Sigmoid colon (tissue), 7 donors: ENCODE results near the gene AHSP. TPM values are rescaled to one million over a fixed set of nuclear protein-coding genes. Genes with fewer than 3 reads are reported as not detected.
"Not testable (repeated sequence)": the region's sequence is repeated elsewhere in the genome, so short reads cannot be mapped to it uniquely, and the experiment has no call there.

Experiments
- DNase-seq: peaks from one replicate; pipeline ENCODE4 v3.0.0-alpha.2; 2019
- H3K27ac ChIP-seq, 4 donors: fragments of 200-600 bp; sonication (generic); one replicate each; pipeline ENCODE4 v1.5.1; 2016 to 2019; ENCODE audit warnings: mild to moderate bottlenecking in 1 of 4
- H3K27me3 ChIP-seq, 3 donors: fragments of 200-600 bp; sonication (generic); one replicate each; pipeline ENCODE4 v1.5.1; 2019; ENCODE audit warnings: mild to moderate bottlenecking in 1 of 3
- H3K36me3 ChIP-seq, 4 donors: fragments of 200-600 bp; sonication (generic); one replicate each; pipeline ENCODE4 v1.5.1; 2016 to 2019
- H3K4me1 ChIP-seq, 4 donors: fragments of 200-600 bp; sonication (generic); one replicate each; pipeline ENCODE4 v1.5.1; 2017 to 2019
- H3K4me3 ChIP-seq, 4 donors: fragments of 200-600 bp; sonication (generic); one replicate each; pipeline ENCODE4 v1.5.1; 2017 to 2019; ENCODE audit warnings: mild to moderate bottlenecking in 2 of 4, moderate library complexity in 1 of 4
- H3K9me3 ChIP-seq, 4 donors: fragments of 200-600 bp in 3 of 4; sonication (generic) in 3 of 4; one replicate each; pipeline versions ENCODE4 v1.5.1 to v1.6.1; 2013 to 2019
- CTCF ChIP-seq, 4 experiments: fragments of 450-650 bp in 3 of 4; fragments of 200-600 bp in 1 of 4; IDR thresholded peaks; one replicate each; pipeline ENCODE4 v1.5.1; 2016 to 2019; ENCODE audit warnings: antibody characterized with exemption in 4 of 4, mild to moderate bottlenecking in 3 of 4, moderate library complexity in 2 of 4
- EP300 ChIP-seq, 4 donors: sonication (generic); formaldehyde crosslinking; IDR thresholded peaks; one replicate each; pipeline ENCODE4 v1.6.1; 2017; ENCODE audit warnings: antibody characterized with exemption in 4 of 4
- POLR2A ChIP-seq, 2 donors: fragments of 450-650 bp; IDR thresholded peaks; one replicate each; pipeline ENCODE4 v1.6.1; 2016; ENCODE audit warnings: antibody characterized with exemption in 2 of 2, mild to moderate bottlenecking in 2 of 2, moderate library complexity in 2 of 2
- POLR2AphosphoS5 ChIP-seq, 4 donors: sonication (generic); formaldehyde crosslinking; IDR thresholded peaks; one replicate each; pipeline ENCODE4 v1.6.1; 2017; ENCODE audit warnings: antibody characterized with exemption in 4 of 4
- WGBS, 2 donors: extraction: QIAGEN DNeasy Blood & Tissue Kit; methylation state at CpG; one replicate each; pipeline ENCODE4 v1.1.7; 2013; 5-methylcytosine and 5-hydroxymethylcytosine counted together
- intact Hi-C: fragments of 100-400 bp; cut with DNase I; formaldehyde crosslinking; loops from one replicate; pipeline ENCODE4 v1.15.1; 2023
- polyA plus RNA-seq, 3 donors: library from polyadenylated mRNA; stranded (reverse); fragments of 200-250 nt; gene quantifications; one replicate each; pipeline ENCODE4 v1.2.3, GENCODE V29; 2013
- total RNA-seq, 4 donors: library from RNA; depleted of rRNA; stranded (reverse); fragments of >200 nt; gene quantifications; one replicate each; pipeline ENCODE4 v1.1.0, GENCODE V29; 2016
- donor health status: healthy with polysubstance abuse.
- donor health status: Bipolar disorder and iron deficiency.
- donor health status: healthy.

AHSP gene
- total and polyA plus RNA-seq, 7 donors: not detected

- intact Hi-C loops: no loop called here
- H3K27me3 ChIP-seq: peaks cover 17 to 33% (median 29%) of the 10 kb centered on the region in 3 donors
- no peak within 1 kb of the TSS for H3K27ac ChIP-seq
- 91% methylated on average over 4 of the region's 4 CpGs for WGBS, 2 donors
- TF ChIP-seq CTCF (IDR thresholded peaks at IDR 0.05) (no peak), POLR2AphosphoS5 (IDR thresholded peaks at IDR 0.05) (no peak), POLR2A (IDR thresholded peaks at IDR 0.05) (no peak), EP300 (IDR thresholded peaks at IDR 0.05) (no peak)
- DNase-seq: no peak
- peaks cover 0 to 25% (median 17%) of the 10 kb centered on the region in 4 donors for H3K4me1 ChIP-seq
- H3K4me3 ChIP-seq: no peak within 1 kb of the TSS
- peaks cover under 1 to 11% (median 2%) of the 10 kb centered on the region in 4 donors for H3K36me3 ChIP-seq
- peaks cover 0 to 3% (median 0%) of the 10 kb centered on the region in 4 donors for H3K9me3 ChIP-seq
Measured at GRCh38 chr16:31483081-31483480, 44.6 kb upstream of the AHSP start, which contains the start of gene SLC5A2. Gene SLC5A2 (plus strand): TSS chr16:31483123. CDS start chr16:31483137, 14 bp downstream.

GRCh38 chr16:31484048-31484447 lies 43.7 kb upstream of the AHSP start:
- intact Hi-C loops, H3K36me3 ChIP-seq, H3K4me3 ChIP-seq, DNase-seq, H3K27ac ChIP-seq, H3K9me3 ChIP-seq: not testable (repeated sequence)
- Histone ChIP-seq H3K4me1 (peaks cover 0 to 33% (median 27%) of the 10 kb centered on the region in 4 donors), H3K27me3 (peaks cover 23 to 41% (median 33%) of the 10 kb centered on the region in 3 donors)
- 89 to 92% methylated on average over 4 of the region's 4 CpGs for WGBS, 2 donors

GRCh38 chr16:31484491-31485171 lies 43.1 kb upstream of the AHSP start:
- no peak for DNase-seq
- H3K27ac ChIP-seq: no peak overlapping the region
- TF ChIP-seq POLR2A (IDR thresholded peaks at IDR 0.05) (no peak), POLR2AphosphoS5 (IDR thresholded peaks at IDR 0.05) (no peak), EP300 (IDR thresholded peaks at IDR 0.05) (no peak)
- peaks cover 23 to 41% (median 33%) of the 10 kb centered on the region in 3 donors for H3K27me3 ChIP-seq
- peaks cover 0 to 33% (median 27%) of the 10 kb centered on the region in 4 donors for H3K4me1 ChIP-seq
- intact Hi-C loops: no loop called here
- H3K4me3 ChIP-seq: no peak overlapping the region
- no peaks in the 10 kb centered on the region for H3K36me3 ChIP-seq
- H3K9me3 ChIP-seq: peaks cover 0 to 3% (median 0%) of the 10 kb centered on the region in 4 donors
- WGBS, 2 donors: 16 to 57% methylated on average over 14 of the region's 14 CpGs

GRCh38 chr16:31485571-31485970 lies 42.1 kb upstream of the AHSP start:
- WGBS, 2 donors: 95% methylated on average over 17 of the region's 17 CpGs
- H3K27ac ChIP-seq: no peak overlapping the region
- peaks cover 0 to 28% (median 24%) of the 10 kb centered on the region in 4 donors for H3K4me1 ChIP-seq
- H3K27me3 ChIP-seq: peaks cover 23 to 41% (median 33%) of the 10 kb centered on the region in 3 donors
- DNase-seq: no peak
- peaks cover 0 to 6% (median 0%) of the 10 kb centered on the region in 4 donors for H3K36me3 ChIP-seq
- no peak for TF ChIP-seq EP300 (IDR thresholded peaks at IDR 0.05)
- no peak for TF ChIP-seq CTCF (IDR thresholded peaks at IDR 0.05)
- no peak for TF ChIP-seq POLR2AphosphoS5 (IDR thresholded peaks at IDR 0.05)
- no peak for TF ChIP-seq POLR2A (IDR thresholded peaks at IDR 0.05)
- no peak overlapping the region for H3K4me3 ChIP-seq
- peaks cover 0 to 3% (median 0%) of the 10 kb centered on the region in 4 donors for H3K9me3 ChIP-seq
- intact Hi-C loops: no loop called here

- peaks cover 0 to 10% (median 0%) of the 10 kb centered on the region in 4 donors for H3K36me3 ChIP-seq
- DNase-seq: no peak
- TF ChIP-seq CTCF (IDR thresholded peaks at IDR 0.05): no peak
- TF ChIP-seq EP300 (IDR thresholded peaks at IDR 0.05): no peak
- no peak for TF ChIP-seq POLR2A (IDR thresholded peaks at IDR 0.05)
- peaks cover 0 to 3% (median 0%) of the 10 kb centered on the region in 4 donors for H3K9me3 ChIP-seq
- peaks cover 0 to 24% (median 22%) of the 10 kb centered on the region in 4 donors for H3K4me1 ChIP-seq
- peaks cover 23 to 41% (median 33%) of the 10 kb centered on the region in 3 donors for H3K27me3 ChIP-seq
- no peak overlapping the region for H3K4me3 ChIP-seq
- H3K27ac ChIP-seq: no peak overlapping the region
- 96% methylated on average over 5 of the region's 5 CpGs for whole genome bisulfite sequencing, 2 donors
- intact Hi-C loops: no loop called here
Measured at GRCh38 chr16:31486045-31486444, 41.7 kb upstream of the AHSP start.
